NCI-H82 (cell line): ENCODE data around the gene DLEC1.
"Not testable (repeated sequence)": the region's sequence is repeated elsewhere in the genome, so short reads cannot be mapped to it uniquely, and the experiment has no call there.

Experiments used
- DNase-seq: peaks from one replicate; lab custom pipeline; 2025; lab: John Stamatoyannopoulos, UW

The DLEC1 gene

DNA sequence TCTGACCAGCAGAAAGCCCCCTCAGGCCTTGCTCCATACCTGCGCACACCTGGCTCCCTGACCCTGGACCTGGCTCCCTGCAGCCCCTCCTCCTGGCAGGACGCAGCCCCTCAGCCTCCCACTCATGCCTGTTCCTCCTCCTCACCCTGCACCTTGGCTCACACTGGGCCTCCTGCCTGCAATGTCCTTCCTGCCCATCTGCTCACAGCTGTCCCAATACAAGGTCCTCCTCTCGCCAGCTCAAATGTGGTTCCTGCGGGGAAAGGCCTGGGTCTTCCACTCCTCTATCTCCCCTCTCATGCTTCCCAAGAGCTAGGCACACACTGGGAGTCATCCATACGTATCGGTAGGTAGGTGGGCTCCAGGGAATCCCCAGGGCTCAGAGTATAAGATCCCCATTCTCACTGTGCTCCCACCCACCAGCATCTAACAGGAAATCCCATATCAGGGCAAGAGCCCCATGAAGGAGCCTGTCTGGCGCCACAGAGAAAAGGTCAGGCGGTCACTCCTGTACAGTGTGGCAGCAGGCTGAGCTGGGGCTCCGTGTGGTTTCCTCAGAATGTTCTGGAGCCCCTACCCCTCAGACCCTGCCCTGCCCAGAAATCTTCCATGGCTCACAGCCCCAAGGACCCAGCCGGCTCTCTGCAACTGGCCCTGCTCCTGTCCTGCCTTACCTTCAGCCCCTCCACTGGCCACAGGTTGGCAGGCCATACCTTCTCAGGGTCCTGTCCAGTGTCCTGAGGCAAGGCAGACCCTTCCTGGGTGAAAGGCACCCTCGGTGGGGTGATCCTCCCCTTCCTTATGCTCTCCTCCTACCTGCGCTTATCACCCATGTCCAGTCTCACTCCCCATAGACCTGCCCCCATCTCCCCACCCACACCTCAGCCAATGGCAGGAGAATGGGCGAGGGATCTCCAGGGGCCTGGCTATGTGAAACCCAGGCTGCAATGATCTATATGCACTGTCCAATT is 20.4 kb upstream of the DLEC1 start:
- DNase-seq: no peak

- DNase-seq: no peak
These were observed 19.2 kb upstream of the DLEC1 start for GRCh38 chr3:38019658-38020341.

GRCh38 chr3:38020342-38020726 is 18.7 kb upstream of the DLEC1 start:
- DNase-seq: no peak

DNA sequence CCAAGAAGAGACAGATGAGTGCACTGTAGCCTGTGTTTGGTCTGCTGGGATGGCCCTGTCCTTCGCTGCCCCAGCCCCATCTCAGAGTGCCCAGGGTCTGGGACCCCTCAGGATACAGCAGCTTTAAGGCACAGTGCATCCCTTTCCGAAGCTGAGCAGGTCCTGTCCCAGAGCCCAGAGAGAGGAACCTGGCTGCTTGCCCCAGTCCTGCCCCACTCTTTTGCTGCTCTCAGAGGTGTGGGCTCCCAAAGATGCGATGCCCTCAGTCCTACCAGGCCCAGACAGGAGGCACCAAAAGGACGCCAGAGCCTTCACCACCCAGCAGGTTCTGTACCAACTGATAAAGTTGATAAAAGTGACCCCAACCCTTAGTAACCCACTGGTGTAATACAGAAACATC is 17.8 kb upstream of the DLEC1 start:
- no peak for DNase-seq

DNA sequence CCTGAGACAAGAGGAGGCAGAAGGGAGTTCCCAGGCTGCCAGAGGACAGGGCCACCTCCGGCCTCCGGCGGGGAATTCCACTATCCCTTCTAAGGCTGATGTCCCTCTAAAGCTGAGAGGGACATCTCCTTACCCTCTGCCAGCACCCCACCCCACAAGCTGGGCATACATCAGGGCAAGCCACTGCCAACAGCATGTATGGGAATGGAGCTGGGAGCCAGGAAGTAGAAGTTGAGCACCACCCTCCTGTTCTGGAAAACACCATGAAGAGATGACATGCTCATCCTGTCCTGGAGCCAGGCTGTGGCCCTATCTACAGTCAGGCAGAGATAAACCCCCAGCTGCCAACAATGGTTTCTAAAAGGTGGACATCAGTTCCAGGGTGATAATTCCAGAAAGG is 16.7 kb upstream of the DLEC1 start:
- DNase-seq: no peak

DNA sequence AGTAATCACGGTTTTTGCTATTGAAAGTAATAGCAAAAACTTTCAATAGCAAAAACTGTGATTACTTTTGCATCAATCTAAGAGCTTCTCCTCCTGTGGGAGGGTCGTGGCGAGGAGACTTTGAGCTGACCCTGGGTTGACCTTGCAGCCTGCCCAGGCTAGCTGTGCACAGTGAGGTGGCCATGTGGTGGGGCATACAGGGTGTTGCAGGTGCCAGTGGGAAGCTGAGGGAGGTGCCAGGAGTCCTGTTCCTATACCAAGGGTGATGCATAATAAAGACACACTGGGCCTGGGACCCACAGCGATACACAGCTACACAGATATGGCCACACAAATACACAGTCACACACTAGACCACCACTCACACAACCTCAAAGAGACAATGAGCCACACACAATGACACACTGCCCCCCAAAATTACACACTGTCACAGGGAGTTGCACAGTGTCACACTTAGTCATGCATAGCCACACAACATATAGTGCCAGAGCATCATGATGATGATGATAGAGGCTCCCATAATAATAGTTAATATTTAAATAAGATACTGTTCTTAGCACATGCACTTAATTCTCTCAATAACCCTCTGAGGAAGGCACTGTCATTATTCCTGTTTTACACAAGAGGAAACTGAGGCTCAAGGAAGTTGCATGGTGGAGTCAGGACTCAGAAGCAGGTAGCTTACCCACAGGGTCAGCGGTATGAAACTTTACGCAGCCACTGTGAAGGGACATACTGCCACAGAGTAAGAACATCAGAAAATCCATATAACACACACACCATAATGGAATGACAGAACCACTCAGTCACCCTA is 15.9 kb upstream of the DLEC1 start:
- DNase-seq: no peak

GRCh38 chr3:38026856-38027255 is 12.2 kb upstream of the DLEC1 start:
- no peak for DNase-seq

DNA sequence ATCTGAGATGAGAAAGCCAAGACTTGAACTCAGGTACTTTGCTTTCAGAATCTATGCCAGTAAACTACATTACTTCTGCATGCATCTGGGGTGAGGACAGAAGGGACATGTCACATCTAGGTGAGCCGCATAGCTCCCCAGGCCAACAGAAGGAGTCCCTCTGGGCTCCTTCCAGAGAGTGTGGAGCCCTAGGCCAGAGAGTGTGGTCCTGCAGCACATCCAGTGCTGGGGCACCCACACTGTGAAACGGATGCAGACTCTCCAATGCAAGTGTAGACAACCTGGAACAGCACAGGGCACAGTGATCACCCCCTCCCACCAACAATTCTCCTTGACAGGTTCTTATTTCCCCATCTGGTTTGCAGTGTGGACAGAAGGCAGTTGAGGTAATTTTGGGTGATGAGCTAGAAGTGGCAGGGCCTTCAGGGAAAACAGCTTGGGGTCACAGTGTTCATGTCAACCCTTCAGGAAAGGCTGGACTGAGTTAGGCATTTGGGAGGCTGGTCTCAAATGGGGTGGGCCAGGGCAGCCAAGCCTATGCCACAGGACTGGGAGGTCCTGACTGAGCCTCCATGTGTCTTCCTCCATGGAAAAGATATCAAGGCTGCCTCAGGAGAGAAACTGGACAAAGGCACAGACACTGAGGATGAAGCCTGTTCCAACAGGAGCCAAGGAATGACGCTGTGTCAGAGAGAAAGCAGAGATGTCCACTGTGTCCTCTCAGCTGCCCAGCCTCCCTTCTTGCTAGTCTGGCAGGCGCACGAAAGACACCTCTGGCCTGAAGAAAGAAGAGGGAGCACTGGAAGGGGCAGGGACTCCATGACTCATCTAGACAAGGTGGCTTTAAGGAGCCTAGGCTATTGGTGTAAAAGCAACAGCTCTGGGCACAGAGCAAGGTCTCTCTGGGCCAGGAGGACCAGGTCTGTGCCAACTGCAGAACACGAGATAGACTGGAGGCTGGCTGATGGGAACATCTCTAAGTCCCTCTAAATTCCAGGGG is 11.2 kb upstream of the DLEC1 start:
- DNase-seq: no peak

DNA sequence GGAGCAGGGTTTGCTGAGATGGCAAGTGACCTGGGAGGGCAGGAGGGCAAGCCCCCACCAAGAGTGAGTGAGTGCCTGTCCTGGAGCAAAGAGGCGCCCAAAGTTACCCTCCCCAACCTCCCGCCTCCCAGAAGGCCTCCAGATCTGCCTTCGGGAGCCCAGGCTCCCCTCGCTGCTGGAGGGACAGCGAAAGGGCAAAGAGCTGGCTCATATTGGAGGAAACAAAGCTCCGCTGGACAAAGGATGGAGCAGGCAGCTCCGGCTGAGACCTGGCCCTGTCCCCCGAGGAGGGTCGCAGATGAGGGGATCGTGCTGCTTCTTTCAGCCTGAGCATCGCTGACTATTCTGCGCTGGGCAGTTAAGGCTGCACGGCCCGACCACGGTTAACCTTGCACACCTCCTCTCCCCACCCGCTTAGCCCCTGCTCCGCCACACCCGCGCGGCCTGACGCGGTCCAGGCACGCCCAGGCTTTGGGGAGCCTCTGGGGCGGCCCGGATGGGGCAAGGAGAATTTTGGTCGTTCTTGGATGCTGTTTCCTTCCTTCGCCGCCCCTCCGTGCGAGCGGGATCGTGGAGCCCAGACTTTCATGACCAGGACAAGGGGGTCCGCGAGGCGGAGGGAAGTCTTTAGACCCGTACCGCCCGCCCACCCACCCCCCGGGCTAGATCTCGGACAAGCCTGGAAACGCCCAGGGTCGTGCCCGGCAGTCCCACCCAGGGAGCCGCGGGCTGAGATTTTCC is 10.2 kb upstream of the DLEC1 start:
- no peak for DNase-seq

GRCh38 chr3:38029400-38030125 is 9.4 kb upstream of the DLEC1 start, which contains the start of gene PLCD1:
Gene PLCD1 (minus strand): TSS chr3:38029642. CDS start chr3:38029539, 103 bp downstream.
- peak; percentile 33 for DNase-seq

DNA sequence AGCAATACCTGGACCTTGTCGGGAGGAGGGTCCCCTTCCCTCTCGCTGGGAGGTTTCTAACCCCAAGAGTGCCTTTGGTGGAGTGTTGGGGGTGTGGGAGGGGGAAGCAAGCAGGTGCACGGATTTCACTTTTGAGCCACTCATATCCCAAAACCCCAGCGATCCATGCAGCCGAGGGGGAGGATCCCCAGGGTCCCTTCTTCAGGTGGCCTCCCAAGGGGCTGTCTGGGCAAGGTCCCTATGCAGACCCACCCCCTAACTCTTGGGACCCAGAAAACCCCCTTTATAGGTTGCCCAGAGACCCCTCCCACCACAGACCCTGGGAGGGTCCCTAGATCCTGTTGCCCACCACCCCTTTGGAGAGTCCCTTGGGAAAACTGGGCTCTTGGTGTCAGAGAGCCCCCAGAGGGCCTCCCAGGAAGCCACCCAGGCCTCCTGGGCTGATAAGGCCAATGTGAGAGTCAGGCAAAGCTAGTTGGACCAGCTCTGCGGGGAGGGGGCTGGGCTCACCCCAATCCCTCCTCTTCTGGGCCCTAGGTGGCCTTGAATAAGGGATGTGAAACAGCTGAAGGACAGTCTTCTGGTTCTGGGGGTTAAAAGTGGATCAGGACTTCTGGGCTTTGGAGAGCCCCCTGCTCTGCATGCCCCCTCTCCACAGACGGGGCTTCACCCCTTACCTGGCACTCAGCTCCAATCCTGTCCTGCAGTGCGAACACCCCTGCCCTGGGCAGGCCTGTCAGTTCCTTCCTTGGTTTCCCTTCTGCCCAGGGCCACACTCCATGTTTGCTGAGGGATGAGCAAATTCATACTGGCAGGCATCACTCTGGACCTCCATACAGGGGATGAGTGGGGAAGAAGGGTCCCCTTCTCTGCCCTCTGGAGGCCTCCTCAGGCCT is 8.6 kb upstream of the DLEC1 start:
- no peak for DNase-seq

DNA sequence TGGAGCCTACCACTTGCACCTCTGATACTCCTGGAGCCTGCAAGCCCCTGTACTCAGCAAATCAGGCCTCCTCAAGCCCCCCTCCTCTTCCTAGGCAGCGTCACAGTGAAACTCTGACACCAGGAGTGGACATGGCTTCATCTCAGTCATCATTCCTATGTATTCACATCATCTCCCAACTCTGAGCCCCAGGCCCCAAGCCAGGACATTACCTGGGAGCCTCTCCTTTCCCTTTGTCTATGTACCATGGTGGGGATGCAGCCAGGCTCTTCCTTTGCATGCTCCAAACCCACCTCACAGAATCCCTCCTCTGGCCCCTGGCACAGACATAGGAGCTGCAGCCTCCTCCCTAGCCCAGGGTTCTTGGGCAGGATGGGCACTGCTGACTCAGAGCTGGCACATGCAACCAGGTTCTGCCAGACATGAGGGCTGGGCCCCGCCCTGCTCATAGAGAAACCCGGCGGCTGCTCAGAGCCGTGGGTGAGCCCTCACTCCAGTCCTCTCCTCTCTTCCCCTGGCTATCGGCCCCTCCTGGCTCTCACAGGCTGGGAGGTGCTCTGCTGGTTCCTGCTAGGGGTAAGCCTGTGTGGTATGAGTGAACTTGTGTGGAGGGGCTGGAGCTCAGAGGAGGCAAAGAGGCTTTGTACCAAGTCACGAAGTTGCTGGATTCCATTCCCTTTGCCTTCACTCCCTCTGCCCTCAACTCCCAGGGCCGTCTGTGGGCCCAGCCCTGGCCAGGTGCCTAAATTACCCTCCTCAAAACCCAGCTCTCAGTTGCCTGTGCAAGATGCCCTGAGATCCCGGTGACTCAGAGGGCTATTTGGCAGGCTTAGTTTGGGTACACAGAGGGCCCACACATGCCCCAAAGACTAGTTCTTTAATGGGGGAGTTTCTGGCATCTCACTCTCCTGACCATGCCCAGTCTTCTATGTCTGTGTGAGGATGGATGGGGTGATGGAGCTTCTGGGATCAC is 7.7 kb upstream of the DLEC1 start:
- DNase-seq: no peak

DNA sequence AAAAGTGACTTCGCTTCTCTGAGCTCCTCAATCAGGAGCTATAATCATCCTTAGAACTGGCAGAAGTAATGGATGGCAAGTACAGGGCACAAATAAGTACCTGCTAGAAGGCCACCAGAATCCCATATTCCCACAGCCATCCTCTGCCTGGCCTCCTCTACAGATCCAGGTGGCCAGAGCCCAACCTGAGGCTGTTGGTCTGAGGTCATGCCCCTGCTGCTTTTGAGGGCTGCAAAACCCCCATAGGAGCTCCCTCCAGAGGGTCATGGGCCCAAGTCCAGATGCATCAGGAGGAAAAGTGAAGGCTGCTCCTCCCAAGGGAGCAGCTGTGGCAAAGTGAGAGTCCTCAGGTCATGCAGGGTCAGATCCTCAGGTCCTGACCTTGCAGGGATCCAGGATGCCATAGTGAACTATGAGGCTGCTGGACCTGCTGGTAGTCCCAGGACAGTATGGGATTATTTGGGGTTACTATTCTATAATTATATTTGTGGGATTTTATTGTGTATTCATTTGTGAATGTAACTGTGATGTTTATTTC is 6.6 kb upstream of the DLEC1 start:
- no peak for DNase-seq

DNA sequence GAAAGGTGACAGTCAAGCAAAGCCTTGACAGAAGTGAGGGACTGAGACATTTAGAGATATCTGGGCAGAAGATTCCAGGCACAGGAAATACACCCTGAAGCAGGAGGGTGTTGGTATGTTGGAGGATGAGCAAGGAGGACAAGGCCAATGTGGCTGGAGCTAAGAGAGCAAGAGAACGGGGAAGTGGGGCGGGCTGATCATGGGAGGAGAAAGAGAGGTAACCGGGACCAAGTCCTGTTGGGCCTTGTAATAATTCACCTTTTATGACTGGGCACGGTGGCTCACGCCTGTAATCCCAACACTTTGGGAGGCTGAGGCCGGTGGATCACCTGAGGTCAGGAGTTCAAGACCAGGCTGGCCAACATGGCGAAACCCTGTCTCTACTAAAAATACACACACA is 5.4 kb upstream of the DLEC1 start:
- not testable (repeated sequence) for DNase-seq

GRCh38 chr3:38034335-38034734 is 4.7 kb upstream of the DLEC1 start:
- not testable (repeated sequence) for DNase-seq

- DNase-seq: no peak
These were observed 2.7 kb upstream of the DLEC1 start for GRCh38 chr3:38036286-38036685.

GRCh38 chr3:38036906-38037305 is 2.1 kb upstream of the DLEC1 start:
- no peak for DNase-seq
